ENCODE results near the gene NINL.

The NINL gene

DNA sequence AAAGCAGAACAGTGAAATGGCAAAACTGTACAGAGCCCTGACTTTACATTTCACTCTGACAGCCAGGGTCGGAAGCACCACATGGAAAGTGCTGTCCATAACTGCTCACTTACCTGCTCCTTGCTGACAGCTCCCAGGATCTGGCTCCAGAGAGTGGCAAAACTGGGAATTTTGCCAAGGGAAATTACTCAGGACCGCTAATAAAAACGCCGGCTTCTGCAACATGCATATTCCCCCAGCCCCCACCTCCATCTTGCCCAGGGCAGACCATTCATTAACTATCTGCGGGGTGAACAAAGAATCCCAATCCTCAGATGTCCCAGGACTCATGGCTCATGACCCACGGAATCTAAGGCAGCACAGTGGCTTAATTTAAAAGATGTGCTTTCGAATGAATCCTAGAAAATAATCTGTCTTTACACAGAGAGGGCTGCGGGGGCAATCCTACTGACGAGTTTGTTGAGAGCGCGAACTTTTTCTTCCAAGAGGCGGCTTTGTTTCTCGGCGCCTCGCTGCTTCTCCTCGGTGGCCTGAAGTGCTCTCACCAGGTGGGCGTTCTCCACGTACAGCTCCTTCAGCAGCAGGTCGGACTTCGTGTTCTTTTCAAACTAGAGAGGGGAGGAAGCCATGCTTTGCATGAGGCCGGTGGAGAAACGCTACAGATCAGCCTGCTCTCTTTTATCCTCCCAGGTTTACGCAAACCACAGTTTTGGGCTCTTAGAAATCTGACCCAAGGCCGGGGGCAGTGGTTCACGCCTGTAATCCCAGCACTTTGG, 132.1 kb downstream of the NINL start:
- H3K27ac ChIP-seq, result no peak overlapping the region
- peak; percentile 22 for DNase-seq (ENCODE audit: low read depth, low spot score)

DNA sequence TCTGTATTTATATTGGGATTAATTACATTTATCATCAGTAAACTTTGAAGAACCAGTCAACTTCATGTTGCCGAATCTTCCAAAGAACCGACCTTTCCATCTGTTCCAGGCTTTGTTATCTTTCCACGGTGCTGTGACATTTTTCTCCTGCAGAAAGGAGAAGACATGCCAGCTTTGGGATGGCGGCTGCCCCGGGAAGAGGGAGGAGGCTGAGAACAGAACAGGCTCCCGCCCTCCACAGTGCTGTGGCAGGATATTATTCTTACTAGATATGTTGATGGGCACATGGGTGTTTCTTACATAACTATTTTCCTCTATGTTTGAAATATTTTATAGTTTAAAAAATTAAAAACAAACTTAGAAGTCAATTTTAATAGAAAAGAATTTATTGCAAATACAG, 133.0 kb downstream of the NINL start:
- no peak for DNase-seq (ENCODE audit: low read depth, low spot score)
- no peak overlapping the region for H3K27ac ChIP-seq

DNA sequence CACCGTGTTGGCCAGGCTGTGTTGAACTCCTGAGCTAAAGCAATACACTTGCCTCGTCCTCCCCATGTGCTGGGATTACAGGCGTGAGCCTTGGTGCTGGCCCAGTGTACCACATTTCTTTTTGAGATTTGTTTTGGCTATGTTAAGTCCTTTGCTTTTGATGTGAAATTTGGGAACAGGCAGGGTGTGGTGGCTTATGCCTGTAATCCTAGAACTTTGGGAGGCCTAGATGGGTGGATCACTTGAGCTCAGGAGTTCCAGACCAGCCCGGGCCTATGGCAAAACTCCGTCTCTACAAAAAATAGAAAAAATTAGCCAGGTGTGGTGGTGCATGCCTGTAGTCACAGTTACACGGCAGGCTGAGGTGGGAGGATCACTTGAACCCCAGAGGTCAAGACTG, 137.7 kb downstream of the NINL start:
- no peak overlapping the region for H3K27ac ChIP-seq
- DNase-seq (ENCODE audit: low read depth, low spot score), result no peak

DNA sequence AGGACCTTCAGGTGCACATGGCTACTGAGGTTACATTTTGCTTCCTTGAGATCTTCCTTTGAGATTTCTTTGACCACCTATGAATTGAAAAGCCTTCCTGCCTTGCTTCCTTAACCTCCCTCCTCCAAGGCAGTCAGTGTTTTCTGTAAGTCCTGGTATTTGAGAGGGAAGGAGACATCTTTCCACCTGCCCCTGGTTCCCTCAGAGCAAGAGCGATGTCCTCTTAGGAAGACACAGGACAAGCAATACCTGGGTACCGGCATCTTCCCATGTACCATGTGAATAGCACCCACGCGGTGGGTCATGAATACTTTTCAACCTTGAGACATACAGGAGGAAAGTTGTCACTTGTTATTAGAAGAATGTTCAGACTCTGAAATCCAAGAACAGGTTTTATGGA, 140.8 kb downstream of the NINL start:
- no peak overlapping the region for H3K27ac ChIP-seq
- DNase-seq (ENCODE audit: low read depth, low spot score), result no peak

DNA sequence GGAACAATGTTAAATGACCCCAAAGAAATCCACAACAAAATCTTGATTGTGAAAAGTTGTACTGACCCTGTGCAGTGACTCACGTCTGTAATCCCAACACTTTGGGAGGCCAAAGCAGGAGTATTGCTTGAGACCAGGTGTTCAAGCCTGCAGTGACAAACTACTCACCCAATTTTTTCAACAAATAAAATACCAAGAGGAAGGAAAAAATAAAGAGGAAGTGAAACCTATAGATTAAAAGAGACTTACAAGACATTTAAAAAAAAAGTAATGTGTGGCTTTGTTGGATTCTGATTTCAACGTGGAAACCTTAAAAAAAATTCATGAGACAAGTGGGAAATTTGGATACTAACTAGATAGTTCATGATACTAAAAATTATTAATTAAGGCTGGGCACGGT, 146.0 kb downstream of the NINL start:
- no peak overlapping the region for H3K27ac ChIP-seq
- DNase-seq (ENCODE audit: low read depth, low spot score), result no peak

DNA sequence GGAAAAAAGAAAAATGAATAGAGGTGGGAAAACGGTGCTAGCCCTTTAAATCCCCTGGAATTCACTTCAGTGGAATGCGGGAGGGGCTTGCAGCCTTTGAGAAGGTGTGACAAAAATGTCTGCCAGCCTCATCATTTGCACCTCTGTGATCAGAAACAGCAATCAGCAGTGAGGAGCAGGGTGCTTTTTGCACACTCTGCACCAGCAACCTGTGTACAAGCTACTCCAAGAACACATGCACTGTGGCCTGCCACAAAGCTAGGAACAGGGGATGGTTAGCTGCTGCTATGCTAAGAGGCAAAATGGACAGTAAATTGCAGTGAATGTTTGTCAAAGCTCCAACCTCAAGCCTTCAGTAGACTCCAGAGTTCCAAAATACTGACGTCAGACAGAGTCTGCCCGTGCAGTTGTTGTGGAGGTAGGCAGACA, 148.2 kb downstream of the NINL start:
- DNase-seq (ENCODE audit: low read depth, low spot score), result no peak
- no peak overlapping the region for H3K27ac ChIP-seq

DNA sequence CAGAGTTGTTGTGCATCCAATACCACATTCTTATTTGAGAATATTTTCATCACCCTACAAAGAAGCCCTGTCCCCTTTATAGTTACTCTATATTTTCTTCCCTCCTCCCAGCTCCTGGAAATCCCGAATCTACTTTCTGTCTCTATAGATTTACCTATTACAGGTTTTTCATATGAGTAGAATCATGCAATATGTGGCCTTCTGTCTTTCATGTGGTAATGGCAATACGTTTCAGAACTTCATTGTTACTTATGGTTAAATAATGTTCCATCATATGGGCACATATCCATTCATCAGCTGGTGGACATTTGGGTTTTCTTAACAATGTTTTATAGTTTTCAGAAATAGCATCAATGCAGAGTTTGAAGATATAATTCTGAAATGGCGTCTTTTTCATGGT, 160.8 kb downstream of the NINL start:
- no peak overlapping the region for H3K27ac ChIP-seq
- DNase-seq (ENCODE audit: low read depth, low spot score), result no peak

DNA sequence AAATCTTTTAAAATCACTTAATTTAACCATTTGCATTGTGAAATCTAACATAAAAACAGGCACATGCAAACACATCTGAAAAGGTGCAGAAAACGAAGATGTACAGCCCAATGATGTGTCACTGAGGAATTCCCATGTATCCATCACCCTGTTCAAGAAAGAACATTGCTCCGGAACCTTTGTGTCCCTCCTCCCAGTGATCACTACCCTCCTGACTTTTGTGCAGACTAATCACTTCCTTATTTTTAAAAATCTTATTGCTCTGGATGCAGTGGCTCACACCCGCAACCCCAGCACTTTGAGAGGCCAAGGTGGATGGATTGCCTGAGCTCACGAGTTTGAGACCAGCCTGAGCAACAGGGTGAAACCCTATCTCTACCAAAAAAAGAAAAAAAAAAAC, 163.3 kb downstream of the NINL start:
- no peak overlapping the region for H3K27ac ChIP-seq
- DNase-seq (ENCODE audit: low read depth, low spot score), result no peak

DNA sequence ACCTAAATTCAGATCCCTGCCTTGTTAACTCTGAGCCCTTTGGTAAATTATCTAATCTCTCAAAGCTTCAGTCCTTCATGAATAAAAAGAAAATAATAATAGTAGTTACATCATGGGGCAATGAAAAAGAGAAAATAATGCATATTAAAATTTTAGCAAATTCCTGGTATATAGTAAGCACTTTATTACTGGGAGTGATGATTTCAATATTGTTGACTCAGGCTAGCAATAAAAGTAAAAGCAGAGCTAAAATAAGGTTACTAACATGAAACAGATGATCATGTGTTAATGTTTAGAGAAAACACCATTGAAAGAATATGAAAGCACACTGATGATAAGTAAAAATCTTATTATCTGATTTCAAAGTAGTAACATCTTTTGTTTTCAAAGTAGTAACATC, 164.2 kb downstream of the NINL start:
- no peak for DNase-seq (ENCODE audit: low read depth, low spot score)
- H3K27ac ChIP-seq, result no peak overlapping the region

DNA sequence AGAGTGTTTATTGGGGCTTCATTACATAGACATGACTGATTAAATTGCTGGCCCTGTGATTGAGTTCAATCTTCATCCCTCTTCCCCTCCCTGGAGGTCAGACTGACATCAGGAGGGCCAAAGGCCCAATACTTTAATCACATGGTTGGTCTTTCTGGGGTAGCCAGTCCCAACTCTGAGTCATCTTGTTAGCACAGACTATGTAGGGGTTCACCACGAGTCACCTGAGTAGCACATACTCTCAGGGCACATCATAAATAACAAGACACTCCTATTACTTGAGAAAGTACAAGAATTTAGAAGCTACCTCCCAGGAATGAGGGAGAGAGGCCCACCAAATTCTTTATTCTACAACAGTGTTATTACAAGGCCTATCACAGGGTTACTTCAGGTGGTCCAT, 166.6 kb downstream of the NINL start:
- H3K27ac ChIP-seq, result no peak overlapping the region

DNA sequence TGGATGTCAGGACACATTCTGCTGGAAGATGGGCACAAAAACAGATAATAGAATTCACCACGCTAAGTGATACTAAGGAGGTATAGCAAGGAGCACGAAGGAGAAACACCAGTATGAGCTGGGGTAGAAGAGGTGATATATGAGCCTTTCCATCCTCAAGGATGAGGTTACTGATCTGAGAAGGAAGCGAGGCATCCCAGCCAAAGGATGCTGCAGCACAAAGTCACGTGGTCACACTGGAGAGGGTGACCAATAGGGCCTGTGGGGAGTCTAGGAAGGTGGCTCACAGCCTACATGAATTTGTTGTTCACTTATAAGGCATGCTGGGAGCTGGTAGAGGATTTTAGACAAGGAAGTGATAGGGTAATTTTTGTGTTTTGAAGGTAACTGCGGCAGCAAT, 176.4 kb downstream of the NINL start:
- no peak overlapping the region for H3K27ac ChIP-seq
- no peak for DNase-seq (ENCODE audit: low read depth, low spot score)

More for the DNA sequence above, 166.6 kb downstream of the NINL start:
- DNase-seq (ENCODE audit: low read depth, low spot score), result no peak

DNA sequence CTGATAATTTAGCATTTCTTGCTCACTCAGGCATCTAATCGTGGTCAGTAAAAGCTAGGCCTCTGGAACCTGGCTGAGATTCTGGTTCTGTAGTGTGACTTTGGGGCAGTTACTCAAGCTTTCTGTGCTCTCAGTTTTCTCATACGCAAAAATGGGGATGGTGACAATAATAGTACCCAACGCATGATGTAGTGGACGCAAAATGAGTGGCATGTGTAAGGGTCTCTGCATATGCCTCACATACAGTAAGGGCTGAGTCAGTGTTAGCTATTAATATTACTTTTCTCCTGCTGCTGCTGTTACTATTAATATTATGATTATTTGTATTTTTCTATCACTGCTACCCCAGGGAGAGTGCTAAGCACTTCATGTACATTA, 177.2 kb downstream of the NINL start:
- DNase-seq (ENCODE audit: low read depth, low spot score), result no peak
- H3K27ac ChIP-seq, result no peak overlapping the region

DNA sequence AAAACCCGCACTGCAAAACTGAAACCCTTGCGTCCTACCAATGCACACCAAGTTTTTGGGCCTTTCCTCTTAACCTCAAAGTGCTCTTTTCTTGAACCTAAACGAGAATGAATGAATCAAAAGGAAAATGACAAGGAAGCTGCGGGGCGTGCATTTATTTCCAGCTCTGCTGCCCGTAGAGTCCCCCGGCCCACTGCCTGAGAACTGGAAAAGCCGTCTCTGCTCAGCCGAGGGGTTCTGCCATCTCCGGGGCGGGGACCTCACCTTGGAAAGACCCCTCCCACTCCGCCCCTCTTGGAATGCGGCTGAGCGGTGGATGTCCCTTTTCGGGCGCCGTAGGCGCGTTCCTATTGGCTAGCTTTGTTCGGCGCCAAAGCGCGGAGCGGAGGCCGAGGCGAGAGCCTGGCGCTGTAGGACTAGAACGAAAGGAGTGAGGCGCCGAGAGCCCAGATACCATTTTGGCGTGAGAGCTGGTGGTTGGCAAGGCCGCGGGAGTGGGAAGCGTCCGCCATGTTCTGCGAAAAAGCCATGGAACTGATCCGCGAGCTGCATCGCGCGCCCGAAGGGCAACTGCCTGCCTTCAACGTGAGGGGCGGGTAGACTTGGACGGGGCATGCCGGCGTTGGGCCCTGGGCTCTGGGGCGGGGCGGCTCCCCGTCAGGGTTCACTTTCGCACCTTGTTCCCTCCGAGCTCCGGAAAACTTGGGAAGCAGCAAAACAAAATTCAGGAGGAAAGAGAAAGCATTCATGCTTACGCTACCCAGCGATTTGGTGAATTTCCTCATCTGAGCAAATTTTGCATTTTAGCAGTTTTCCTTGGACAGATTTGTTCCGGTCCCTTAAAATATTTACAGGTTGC, 177.8 kb downstream of the NINL start, which contains the start of gene GINS1:
Gene GINS1 (plus strand): TSS at position 363 of the 859 bp plus-strand sequence. CDS start 148 bp downstream, at position 511.
- peak; percentile 29 for DNase-seq (ENCODE audit: low read depth, low spot score)
- H3K27ac ChIP-seq, result peak within 1 kb of the TSS; percentile 14
